GM18868 (cell line): Measurements from ENCODE around the gene CRACR2B.

Source experiments
- ATAC-seq: cut with Tn5 transposase; IDR thresholded peaks from one replicate; pipeline ENCODE4 v1.9.1; 2021; ENCODE audit warnings: mild to moderate bottlenecking, moderate library complexity; ENCODE audit not compliant: unreplicated experiment

CRACR2B gene

DNA sequence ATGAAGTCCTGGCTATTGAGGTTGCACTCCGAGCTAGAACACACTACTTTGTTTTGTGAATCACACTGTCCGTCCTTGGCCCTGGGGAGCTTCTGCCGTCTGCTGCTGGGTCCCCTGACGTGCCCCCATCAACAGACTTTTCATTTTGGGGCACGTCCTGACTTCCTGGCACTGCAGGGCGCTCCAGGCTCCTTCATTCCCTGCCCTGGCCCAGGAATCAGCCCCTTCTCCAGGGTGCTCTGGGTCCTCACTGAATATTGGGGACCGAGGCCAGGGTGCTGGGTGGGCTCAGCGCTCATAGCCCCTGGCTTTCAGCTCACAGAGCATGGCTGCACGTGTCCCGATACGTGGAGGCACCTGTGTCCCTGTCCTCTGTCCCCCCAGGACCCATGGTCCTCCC, 37.2 kb downstream of the CRACR2B start:
- ATAC-seq: no peak

DNA sequence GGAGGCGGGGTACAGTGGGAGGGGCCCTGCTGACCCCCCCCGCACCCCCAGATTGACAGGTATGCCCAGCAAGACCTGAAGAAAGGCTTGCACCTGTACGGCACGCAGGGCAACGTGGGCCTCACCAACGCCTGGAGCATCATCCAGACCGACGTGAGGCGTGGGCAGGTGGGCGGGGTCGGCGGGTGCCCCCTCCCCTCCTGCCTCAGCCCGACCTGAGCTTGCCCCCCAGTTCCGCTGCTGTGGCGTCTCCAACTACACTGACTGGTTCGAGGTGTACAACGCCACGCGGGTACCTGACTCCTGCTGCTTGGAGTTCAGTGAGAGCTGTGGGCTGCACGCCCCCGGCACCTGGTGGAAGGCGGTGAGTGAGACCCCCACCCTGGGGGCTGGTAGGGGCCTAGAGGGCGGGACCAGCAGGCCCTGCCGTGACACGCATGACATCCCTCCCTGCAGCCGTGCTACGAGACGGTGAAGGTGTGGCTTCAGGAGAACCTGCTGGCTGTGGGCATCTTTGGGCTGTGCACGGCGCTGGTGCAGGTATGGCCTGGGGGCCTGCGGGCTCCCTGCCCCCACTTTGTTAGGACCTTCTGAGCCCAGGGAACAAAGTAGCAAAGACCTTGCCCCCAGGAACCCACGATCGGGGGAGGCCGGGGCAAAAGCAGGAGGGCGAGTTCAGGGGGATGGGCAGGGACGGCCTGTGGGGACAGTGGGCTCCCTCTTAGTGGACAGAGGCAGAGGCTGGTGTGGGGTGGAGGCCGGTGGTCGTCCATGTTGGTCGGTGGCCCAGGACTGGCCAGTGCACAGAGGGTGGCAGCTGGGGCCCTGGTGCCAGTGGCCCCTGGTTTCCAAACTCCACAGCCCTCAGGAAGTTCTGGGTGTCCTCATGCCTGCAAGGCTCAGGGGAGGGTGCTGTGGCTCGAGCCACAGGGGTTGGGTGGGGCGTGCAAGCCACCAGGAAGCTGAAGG, 38.0 kb downstream of the CRACR2B start:
- no peak for ATAC-seq

DNA sequence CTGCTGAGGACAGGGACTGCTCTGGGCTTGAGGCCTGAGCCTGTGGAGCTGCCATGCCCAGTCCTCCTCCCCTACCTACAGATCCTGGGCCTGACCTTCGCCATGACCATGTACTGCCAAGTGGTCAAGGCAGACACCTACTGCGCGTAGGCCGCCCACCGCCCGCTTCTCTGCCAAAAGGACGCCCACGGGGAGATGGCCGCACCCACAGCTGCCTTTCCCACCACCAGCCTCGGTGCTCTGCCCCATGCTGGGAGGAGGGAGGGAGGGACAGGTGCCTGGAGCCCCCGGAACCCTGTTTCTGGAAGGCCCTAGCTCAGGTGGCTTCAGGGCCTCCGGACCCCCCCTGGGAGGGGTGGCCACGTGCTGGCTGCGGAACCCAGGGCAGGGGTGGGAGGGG, 38.8 kb downstream of the CRACR2B start:
- no peak for ATAC-seq

DNA sequence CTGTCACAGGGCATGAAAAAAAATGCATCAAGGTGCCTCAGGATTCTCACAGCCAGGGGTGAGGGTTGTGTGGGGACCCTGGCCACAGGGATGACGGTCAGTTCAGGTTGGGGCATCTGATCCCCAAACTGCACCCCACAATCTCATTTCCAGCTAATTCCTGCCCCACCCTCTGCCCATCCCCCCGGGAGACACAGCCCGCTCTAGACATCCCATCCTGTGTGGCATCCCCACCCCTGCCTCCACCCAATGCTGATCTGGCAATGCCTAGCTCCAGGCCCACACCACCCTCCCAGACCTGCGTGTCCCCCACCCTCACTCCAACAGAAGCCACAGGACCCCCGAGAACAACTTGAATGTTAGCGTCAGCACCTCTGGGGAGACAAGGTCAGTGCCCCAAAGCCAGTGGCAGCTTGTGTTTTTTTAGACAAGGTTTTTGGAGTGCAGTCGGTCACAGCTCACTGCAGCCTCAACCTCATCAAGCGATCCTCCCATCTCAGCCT, 40.2 kb downstream of the CRACR2B start:
- ATAC-seq: no peak

DNA sequence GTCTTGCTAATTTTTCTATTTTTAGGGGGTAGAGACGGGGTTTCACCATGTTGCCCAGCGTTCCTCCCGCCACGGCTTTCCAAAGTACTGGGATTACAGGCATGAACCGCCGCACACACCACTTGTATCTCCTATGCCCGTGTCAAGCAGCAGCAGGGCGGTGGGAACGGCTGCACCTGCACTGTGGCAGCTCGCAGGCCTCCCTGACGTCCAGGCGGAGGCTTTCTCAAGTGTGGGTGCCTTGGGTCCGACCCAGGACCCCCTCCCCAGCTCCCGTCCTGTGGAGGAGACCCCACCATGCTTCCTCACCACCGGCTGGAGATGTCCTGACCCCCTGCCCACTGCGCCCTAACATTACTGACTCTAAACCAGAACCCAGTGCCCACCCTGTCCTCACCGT, 40.7 kb downstream of the CRACR2B start:
- ATAC-seq: no peak

DNA sequence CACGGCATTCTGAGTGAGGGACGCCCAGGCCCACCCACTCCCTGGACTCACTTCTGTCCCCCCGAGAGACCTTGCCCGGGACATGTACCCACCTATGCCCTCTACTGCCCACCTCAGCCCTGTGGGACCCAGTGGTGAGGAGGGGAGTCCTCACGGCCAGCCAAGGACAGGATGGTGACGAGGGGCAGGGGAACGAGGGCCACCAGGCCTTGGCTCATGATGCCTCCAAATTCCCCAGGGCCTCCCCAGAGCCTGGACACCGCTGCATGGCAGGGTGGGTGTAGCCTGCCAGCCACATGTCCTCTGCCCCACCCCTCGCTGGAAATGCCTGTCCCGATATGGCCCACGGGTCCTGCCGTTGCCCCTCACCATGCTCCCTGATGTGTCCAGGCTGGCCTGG, 41.1 kb downstream of the CRACR2B start:
- no peak for ATAC-seq

DNA sequence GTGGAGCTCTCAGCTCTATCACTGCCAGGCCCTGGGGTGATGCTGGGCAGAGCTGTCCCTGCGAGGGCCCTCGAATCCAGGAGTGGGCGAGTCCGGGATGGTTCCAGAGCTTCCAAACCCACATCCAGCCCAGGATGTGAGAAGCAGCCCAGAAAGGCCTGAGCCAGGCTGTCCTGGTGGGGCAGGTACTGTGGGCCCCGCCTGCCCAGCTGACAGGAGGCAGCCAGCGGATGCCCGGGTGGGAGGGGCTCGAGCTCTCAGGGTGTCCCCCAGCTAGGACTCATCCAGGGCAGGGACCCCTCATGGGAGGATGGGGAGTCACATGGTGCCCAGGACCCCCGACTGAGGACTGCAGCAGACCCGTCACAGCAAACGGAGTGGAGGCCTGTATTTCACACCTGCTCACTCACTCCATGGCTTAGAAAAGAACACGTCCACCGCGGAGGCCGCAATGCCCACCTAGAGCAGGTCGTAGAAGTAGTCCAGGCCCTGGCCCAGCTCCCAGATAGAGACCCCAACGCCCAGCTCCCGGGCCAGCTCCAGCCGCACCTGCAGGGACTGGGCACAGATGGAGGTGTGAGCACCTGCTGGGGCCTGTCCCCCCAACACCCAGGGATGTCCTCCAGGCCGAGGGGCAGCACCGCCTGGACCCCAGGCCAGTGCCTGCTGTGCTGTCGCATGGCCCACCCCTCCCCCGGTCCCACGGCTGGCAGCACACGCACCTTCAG, 41.8 kb downstream of the CRACR2B start:
- no peak for ATAC-seq

DNA sequence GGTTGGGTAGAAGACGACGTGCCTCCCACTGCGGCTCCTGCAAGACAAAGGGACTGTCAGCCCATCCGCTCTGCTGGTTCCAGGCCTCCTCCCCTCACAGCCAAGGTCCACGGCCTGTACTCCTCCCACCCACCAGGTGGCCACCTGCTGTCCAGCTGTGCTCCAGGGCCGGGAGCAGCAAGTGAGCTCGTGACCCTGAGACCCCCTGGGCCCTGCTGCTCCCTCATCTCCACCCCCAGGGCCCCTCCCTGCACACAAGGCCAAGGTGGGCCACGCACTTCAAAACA, 42.4 kb downstream of the CRACR2B start:
- ATAC-seq: no peak

DNA sequence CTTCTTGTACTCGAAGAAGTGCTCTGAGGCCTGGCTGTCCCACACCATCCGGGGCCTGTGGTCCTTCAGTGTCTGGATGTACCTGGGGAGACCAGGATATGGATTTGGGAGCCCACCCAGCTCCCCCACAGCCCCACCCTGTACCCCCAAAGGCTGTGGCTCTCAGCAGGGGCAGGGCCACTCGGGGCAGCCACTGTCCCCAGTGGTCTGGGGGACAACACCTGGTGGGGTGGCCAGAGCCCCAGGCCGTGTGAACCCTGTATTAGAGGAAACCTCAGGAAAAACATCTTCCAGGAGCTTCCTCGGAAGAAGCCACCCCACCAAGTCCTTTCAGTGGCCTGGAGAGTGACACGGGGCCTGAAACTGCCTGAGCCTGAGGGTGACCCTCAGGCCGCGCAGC, 42.7 kb downstream of the CRACR2B start:
- ATAC-seq: no peak

DNA sequence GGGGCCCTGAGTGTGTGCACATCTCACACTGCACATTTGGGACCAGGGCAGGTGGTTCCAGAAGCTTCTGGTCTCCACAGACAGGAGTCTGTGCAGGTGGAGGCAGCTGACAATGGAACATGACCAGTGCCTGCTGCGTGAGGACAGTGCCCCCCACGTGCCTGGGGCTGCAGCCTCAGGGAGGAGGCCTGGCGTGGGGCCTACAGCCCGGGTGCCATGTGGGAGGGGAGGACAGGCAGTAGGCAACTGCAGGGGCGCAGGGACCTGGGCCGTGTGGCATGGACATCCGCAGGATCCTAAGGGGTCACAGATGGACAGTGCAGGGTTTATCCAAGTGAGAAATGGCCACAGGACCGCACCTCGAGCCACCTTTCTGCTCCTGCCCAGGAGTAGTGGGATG, 43.8 kb downstream of the CRACR2B start:
- ATAC-seq: no peak

DNA sequence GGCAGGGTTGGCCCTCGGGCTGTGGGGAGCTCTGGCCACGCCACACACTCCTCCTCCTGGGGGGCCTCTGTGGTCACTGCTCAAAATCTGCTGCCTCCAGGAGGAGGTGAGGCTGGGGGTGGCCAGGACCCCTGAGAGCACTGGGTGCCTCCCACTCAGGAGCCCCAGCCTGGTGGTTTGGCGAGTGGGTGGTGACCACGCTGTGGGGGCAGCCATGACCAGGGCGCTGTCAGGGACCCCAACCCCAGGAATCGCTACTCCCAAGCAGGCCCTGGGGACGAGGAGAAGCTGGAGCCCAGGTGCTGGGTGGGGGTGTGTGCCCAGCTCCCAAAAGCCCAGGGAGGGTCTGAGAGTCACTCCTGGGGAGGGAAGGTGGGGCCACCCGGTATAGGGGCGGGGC, 45.1 kb downstream of the CRACR2B start:
- no peak for ATAC-seq

DNA sequence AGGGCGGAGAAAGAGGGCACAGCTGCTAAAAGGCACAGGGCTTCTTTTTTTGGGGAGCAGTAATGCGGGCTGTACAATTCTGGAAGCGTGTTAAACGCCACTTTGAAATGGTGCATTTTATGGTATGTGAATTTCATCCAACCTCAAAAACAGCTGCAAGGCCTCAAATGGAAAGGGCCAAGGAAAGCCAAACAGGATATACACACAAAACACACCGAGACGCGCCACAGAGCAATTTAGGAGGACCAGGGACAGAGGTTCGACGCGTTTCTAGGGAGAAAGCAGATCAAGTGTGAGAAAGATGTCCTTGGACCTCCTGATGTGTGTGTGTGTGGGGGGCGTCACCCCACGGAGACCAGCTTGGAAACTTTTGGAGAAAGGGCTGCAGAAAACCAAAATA, 46.0 kb downstream of the CRACR2B start:
- ATAC-seq: no peak

DNA sequence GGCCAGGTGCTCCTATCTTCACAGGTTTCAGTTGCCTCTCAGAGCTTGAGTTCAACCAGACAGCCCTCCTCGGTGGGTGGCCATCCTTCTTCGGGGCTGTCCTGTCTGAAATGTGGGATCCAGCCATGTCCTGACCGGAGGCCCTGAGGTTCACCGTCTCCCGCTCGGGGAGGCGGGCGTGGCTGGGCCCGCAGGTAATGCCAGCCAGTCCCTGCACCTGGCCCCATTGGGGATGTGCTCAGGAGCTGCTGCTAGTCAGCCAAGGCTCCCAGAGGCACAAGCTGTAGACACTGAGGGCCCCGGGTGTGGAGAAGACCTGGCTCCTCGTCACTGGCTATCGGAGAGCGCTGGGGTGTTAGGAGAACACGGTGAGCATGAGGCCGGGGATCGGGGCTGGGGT, 47.5 kb downstream of the CRACR2B start:
- no peak for ATAC-seq

DNA sequence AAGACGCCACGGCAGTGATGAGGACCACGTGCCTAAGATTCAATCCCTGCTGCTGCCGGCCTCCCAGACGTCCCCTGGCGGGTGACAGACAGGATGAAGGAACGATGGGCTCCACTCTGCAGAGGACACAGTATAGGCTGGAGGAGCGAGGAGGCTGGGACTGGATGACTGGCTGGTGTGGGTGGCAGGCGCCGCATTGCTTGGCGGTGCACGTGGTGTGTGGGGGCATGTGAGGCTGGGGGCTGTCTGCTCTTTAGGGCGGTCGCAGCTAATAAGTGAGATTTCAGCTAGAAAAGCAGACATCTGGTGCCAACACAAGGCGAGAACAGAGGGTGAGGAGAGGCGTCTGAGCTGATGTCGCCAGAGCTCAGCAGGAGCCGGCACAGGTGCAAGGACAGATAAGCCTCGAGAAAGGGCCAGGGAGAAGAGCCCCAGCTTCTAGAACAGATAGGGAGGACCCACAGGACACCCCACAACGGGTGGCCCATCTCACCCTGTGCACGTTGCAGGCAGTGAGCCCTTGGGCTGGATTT, 48.1 kb downstream of the CRACR2B start:
- no peak for ATAC-seq

DNA sequence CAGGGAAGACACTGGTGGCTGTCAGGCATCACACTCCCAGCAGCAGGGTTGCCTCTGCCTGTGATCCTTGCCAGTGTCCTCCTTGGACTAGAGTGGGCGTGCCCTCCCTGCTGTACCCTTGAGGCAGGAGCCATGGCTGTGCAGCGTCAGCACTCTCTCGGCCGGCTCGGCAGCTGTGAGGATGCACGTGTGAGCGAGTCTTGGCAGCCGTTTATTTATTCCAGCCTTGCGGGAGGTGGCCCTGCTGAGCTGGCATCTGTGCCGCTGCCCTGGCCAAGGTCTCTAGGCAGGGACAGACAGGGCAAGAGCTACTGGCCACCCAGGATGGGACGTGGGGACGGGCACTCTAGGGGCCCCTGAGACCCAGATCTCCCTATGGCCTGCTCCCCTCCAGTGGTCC, 48.8 kb downstream of the CRACR2B start:
- no peak for ATAC-seq

DNA sequence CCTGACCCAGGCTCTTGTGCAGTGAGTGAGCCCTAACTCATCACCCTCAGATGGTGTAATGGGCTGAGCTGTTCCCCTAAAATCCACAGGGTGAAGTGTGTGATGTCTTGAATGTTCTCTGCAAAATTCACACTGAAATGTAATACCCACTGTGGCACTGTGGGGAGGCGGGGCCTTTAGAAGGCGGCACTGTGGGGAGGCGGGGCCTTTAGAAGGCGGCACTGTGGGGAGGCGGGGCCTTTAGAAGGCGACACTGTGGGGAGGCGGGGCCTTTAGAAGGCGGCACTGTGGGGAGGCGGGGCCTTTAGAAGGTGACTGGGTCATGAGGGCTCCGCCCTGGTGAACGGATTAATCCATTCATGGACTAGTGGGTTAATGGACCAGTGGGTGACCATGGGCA, 49.8 kb downstream of the CRACR2B start:
- no peak for ATAC-seq

DNA sequence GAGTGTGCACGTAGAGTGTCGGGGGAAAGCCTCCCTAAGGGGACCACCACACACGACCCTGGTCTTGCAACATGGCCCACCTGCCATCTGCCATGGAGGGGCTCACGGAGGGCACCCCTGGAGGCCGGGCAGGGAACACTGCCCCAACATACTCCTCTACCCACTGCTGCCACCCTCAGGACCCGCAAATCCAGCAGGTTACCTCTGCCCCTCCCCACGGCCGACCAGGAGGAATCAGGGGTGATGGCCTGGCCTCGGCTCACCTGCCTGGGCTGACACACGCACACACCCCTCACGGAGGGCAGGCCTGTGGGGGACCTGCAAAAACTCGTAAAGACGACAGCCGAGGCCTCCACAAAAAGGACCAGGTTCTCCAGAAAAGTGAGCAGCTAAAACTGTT, 52.7 kb downstream of the CRACR2B start:
- no peak for ATAC-seq
